HG02798 (cell line): ENCODE data around the gene CNOT1.
"Not testable (repeated sequence)": the region's sequence is repeated elsewhere in the genome, so short reads cannot be mapped to it uniquely, and the experiment has no call there.

Experiments
- ATAC-seq: cut with Tn5 transposase; IDR thresholded peaks from one replicate; pipeline ENCODE4 v1.9.1; 2021; ENCODE audit warnings: mild to moderate bottlenecking; ENCODE audit not compliant: unreplicated experiment, poor library complexity

CNOT1 gene

GRCh38 chr16:58584831-58585505 lies 44.7 kb downstream of the CNOT1 start:
- ATAC-seq: no peak

- no peak for ATAC-seq
Measured at GRCh38 chr16:58582971-58583765, 46.5 kb downstream of the CNOT1 start.

GRCh38 chr16:58582133-58582532 lies 47.5 kb downstream of the CNOT1 start:
- no peak for ATAC-seq

GRCh38 chr16:58579587-58579986 lies 50.0 kb downstream of the CNOT1 start:
- ATAC-seq: no peak

GRCh38 chr16:58578642-58579041 lies 51.0 kb downstream of the CNOT1 start:
- ATAC-seq: no peak

GRCh38 chr16:58577141-58577540 lies 52.5 kb downstream of the CNOT1 start:
- ATAC-seq: no peak

- ATAC-seq: no peak
Measured at GRCh38 chr16:58574895-58575294, 54.7 kb downstream of the CNOT1 start.

GRCh38 chr16:58565697-58566096 lies 63.9 kb downstream of the CNOT1 start:
- ATAC-seq: not testable (repeated sequence)

GRCh38 chr16:58563775-58564174 lies 65.9 kb downstream of the CNOT1 start:
- ATAC-seq: no peak

GRCh38 chr16:58563235-58563634 lies 66.4 kb downstream of the CNOT1 start:
- no peak for ATAC-seq

- ATAC-seq: no peak
Measured at GRCh38 chr16:58556678-58557077, 72.9 kb downstream of the CNOT1 start.

- no peak for ATAC-seq
Measured at GRCh38 chr16:58551496-58551895, 78.1 kb downstream of the CNOT1 start.

- ATAC-seq: no peak
Measured at GRCh38 chr16:58548378-58548777, 81.2 kb downstream of the CNOT1 start.

- no peak for ATAC-seq
Measured at GRCh38 chr16:58543685-58544084, 85.9 kb downstream of the CNOT1 start.

GRCh38 chr16:58542291-58542690 lies 87.3 kb downstream of the CNOT1 start:
- ATAC-seq: no peak

GRCh38 chr16:58541711-58542110 lies 87.9 kb downstream of the CNOT1 start:
- no peak for ATAC-seq

- ATAC-seq: no peak
Measured at GRCh38 chr16:58537124-58537906, 92.3 kb downstream of the CNOT1 start.

GRCh38 chr16:58536278-58536677 lies 93.3 kb downstream of the CNOT1 start:
- no peak for ATAC-seq

- no peak for ATAC-seq
Measured at GRCh38 chr16:58535100-58535499, 94.5 kb downstream of the CNOT1 start.

GRCh38 chr16:58533751-58534470 lies 95.7 kb downstream of the CNOT1 start:
- no peak for ATAC-seq
